Suprapubic skin (tissue), 4 donors: Measurements from ENCODE around the gene GRK4. TPM values are rescaled to one million over a fixed set of nuclear protein-coding genes. Genes with fewer than 3 reads are reported as not detected.

Source experiments
- DNase-seq, 2 donors: peaks; one replicate each; pipeline ENCODE4 v3.0.0-alpha.2; 2019; ENCODE audit warnings: low spot score in 2 of 2
- H3K27ac ChIP-seq: fragments of 200-600 bp; sonication (generic); one replicate; pipeline ENCODE4 v1.5.1; 2019
- H3K27me3 ChIP-seq: fragments of 200-600 bp; sonication (generic); one replicate; pipeline ENCODE4 v1.5.1; 2019
- H3K36me3 ChIP-seq: fragments of 200-600 bp; sonication (generic); one replicate; pipeline ENCODE4 v1.5.1; 2019
- H3K4me1 ChIP-seq: fragments of 200-600 bp; sonication (generic); one replicate; pipeline ENCODE4 v1.5.1; 2019
- H3K4me3 ChIP-seq: fragments of 200-600 bp; sonication (generic); one replicate; pipeline ENCODE4 v1.5.1; 2019; ENCODE audit warnings: mild to moderate bottlenecking
- H3K9me3 ChIP-seq: fragments of 200-600 bp; sonication (generic); one replicate; pipeline ENCODE4 v1.5.1; 2019
- EP300 ChIP-seq: sonication (generic); formaldehyde crosslinking; IDR thresholded peaks from one replicate; pipeline ENCODE4 v1.6.1; 2017; ENCODE audit warnings: antibody characterized with exemption
- POLR2A ChIP-seq, 2 donors: fragments of 450-650 bp; IDR thresholded peaks; one replicate each; pipeline ENCODE4 v1.6.1; 2017; ENCODE audit warnings: antibody characterized with exemption in 2 of 2, mild to moderate bottlenecking in 2 of 2, moderate library complexity in 2 of 2
- POLR2AphosphoS5 ChIP-seq, 3 donors: sonication (generic); formaldehyde crosslinking; IDR thresholded peaks; one replicate each; pipeline ENCODE4 v1.6.1; 2017; ENCODE audit warnings: antibody characterized with exemption in 3 of 3
- WGBS: methylation state at CpG from one replicate; pipeline ENCODE4 v1.1.5; 2018; 5-methylcytosine and 5-hydroxymethylcytosine counted together
- total RNA-seq, 4 donors: library from RNA; depleted of rRNA; stranded (reverse); fragments of >200 nt; gene quantifications; one replicate each; pipeline ENCODE4 v1.1.0, GENCODE V29; 2016
- TF ChIP-seq, protein P1 (sequence below), 2 donors: fragments of 200-600 bp in 1 of 2; fragments of 450-650 bp in 1 of 2; sonication (generic) in 1 of 2; IDR thresholded peaks; one replicate each; pipeline ENCODE4 v1.5.1; 2016 to 2019; ENCODE audit warnings: antibody characterized with exemption in 2 of 2, mild to moderate bottlenecking in 1 of 2, moderate library complexity in 1 of 2

GRK4 gene
- total RNA-seq, 4 donors from 2014 or later = 3.3 to 8.0 (median 4.6) TPM

DNA sequence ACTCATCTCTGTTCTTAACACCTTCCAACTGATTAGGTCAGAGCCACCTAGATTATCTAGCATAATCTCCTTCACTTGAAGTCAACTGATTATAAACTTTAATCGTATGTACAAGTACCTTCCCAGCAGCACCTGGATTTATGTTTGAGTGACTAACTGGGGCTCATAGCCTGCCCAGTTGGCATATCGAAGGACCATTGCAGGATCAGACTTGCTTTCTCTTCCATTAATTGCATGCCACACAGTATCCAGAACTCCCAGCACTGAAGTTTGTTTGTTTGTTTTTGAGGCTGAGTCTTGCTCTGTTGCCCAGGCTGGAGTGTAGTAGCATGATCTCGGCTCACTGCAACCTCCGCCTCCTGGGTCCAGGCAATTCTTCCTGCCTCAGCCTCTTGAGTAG, 27.9 kb downstream of the GRK4 start:
- H3K36me3 ChIP-seq = no peaks in the 10 kb centered on the region
- no peaks in the 10 kb centered on the region for H3K9me3 ChIP-seq
- 53% methylated on average over 4 of the region's 4 CpGs for WGBS
- DNase-seq = no peak
- no peak overlapping the region for H3K4me3 ChIP-seq
- H3K27me3 ChIP-seq = no peaks in the 10 kb centered on the region
- TF ChIP-seq POLR2A (IDR thresholded peaks at IDR 0.05) (no peak), POLR2AphosphoS5 (IDR thresholded peaks at IDR 0.05) (no peak), EP300 (no peak)
- TF ChIP-seq, protein P1, sequence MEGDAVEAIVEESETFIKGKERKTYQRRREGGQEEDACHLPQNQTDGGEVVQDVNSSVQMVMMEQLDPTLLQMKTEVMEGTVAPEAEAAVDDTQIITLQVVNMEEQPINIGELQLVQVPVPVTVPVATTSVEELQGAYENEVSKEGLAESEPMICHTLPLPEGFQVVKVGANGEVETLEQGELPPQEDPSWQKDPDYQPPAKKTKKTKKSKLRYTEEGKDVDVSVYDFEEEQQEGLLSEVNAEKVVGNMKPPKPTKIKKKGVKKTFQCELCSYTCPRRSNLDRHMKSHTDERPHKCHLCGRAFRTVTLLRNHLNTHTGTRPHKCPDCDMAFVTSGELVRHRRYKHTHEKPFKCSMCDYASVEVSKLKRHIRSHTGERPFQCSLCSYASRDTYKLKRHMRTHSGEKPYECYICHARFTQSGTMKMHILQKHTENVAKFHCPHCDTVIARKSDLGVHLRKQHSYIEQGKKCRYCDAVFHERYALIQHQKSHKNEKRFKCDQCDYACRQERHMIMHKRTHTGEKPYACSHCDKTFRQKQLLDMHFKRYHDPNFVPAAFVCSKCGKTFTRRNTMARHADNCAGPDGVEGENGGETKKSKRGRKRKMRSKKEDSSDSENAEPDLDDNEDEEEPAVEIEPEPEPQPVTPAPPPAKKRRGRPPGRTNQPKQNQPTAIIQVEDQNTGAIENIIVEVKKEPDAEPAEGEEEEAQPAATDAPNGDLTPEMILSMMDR (IDR thresholded peaks at IDR 0.05) = no peak
- H3K27ac ChIP-seq = no peak overlapping the region
- H3K4me1 ChIP-seq = no peaks in the 10 kb centered on the region

- 97% methylated on average over 4 of the region's 4 CpGs for WGBS
- H3K4me3 ChIP-seq = no peak overlapping the region
- H3K36me3 ChIP-seq = no peaks in the 10 kb centered on the region
- no peaks in the 10 kb centered on the region for H3K9me3 ChIP-seq
- H3K4me1 ChIP-seq = no peaks in the 10 kb centered on the region
- H3K27me3 ChIP-seq = no peaks in the 10 kb centered on the region
- no peak overlapping the region for H3K27ac ChIP-seq
- no peak for DNase-seq
- TF ChIP-seq POLR2A (IDR thresholded peaks at IDR 0.05) (no peak), EP300 (no peak), POLR2AphosphoS5 (IDR thresholded peaks at IDR 0.05) (no peak)
- TF ChIP-seq, protein P1 (IDR thresholded peaks at IDR 0.05) = no peak
Measured at GRCh38 chr4:2994917-2995316, 31.5 kb downstream of the GRK4 start.

DNA sequence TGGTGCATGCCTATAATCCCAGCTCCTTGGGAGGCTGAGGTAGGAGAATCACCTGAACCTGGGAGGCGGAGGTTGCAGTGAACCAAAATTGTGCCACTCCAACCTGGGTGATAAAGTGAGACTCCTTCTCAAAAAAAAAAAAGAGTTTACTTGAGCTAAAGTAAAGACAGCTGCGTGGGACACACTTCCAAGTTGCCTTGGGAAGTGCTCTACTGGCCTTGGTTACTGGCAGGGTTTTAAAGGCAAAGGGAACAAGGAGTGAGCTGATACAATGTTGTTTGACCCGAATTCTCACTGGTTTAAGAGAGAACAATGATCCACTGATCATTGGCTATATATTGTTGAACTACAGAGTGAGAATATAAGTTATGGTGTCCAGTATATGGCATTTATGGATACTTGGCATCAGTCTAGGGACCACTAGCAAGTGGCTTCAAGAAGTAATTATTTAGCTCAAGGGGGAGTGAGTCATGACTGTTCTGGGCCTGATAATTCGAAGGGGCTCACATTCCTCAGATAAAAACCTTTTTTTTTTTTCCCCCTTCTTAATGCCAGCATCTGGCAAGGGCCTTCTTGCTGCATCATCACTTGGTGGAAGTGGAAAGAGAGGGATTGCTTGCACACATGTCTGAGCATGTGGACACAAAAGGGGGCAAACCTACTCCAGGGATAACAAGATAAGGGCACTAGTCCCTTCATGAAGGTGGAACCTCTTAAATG, 32.3 kb downstream of the GRK4 start:
- Histone ChIP-seq H3K36me3 (no peaks in the 10 kb centered on the region), H3K4me1 (no peaks in the 10 kb centered on the region), H3K27me3 (no peaks in the 10 kb centered on the region), H3K9me3 (no peaks in the 10 kb centered on the region), H3K4me3 (no peak overlapping the region), H3K27ac (no peak overlapping the region)
- TF ChIP-seq POLR2AphosphoS5 (IDR thresholded peaks at IDR 0.05) = no peak
- TF ChIP-seq, protein P1 (IDR thresholded peaks at IDR 0.05) = no peak
- no peak for TF ChIP-seq POLR2A (IDR thresholded peaks at IDR 0.05)
- TF ChIP-seq EP300 = no peak
- no peak for DNase-seq
- WGBS = 62% methylated on average over 4 of the region's 4 CpGs

DNA sequence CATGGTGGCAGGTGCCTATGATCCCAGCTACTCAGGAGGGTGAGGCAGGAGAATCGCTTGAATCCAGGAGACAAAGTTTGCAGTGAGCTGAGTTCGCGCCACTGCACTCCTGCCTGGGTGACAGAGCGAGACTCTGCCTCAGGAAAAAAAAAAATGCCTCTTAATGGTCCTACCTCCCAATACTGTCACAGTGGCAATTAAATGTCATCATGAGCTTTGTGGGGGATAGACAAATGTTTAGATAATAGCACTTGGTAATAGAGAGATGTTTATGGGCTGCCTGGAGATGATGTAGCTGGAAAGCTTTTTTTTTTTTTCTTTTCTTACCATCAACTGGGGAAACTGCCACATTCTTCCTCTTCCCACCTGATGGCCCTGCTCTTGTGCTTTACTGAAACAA, 33.0 kb downstream of the GRK4 start:
- Histone ChIP-seq H3K27ac (no peak overlapping the region), H3K36me3 (no peaks in the 10 kb centered on the region), H3K9me3 (no peaks in the 10 kb centered on the region), H3K27me3 (no peaks in the 10 kb centered on the region), H3K4me1 (no peaks in the 10 kb centered on the region), H3K4me3 (no peak overlapping the region)
- 89% methylated on average over 4 of the region's 4 CpGs for WGBS
- TF ChIP-seq EP300 = no peak
- TF ChIP-seq POLR2AphosphoS5 (IDR thresholded peaks at IDR 0.05) = no peak
- TF ChIP-seq POLR2A (IDR thresholded peaks at IDR 0.05) = no peak
- TF ChIP-seq, protein P1 (IDR thresholded peaks at IDR 0.05) = no peak
- DNase-seq = no peak

- Histone ChIP-seq H3K27ac (no peak overlapping the region), H3K4me1 (peaks cover 19% of the 10 kb centered on the region), H3K9me3 (no peaks in the 10 kb centered on the region), H3K27me3 (no peaks in the 10 kb centered on the region), H3K36me3 (no peaks in the 10 kb centered on the region), H3K4me3 (no peak overlapping the region)
- WGBS = 97% methylated on average over 2 of the region's 2 CpGs
- no peak for TF ChIP-seq EP300
- TF ChIP-seq POLR2A (IDR thresholded peaks at IDR 0.05) = no peak
- TF ChIP-seq, protein P1 (IDR thresholded peaks at IDR 0.05) = no peak
- TF ChIP-seq POLR2AphosphoS5 (IDR thresholded peaks at IDR 0.05) = no peak
- no peak for DNase-seq
Measured at GRCh38 chr4:3007724-3008123, 44.4 kb downstream of the GRK4 start.
